Brain microvascular endothelial cell (primary cell): ENCODE data around the gene CPSF4.
"Not testable (repeated sequence)": the region's sequence is repeated elsewhere in the genome, so short reads cannot be mapped to it uniquely, and the experiment has no call there.

Experiments used
- DNase-seq: peaks from one replicate; pipeline ENCODE4 v3.0.0-alpha.2; 2020
- H3K27ac ChIP-seq: fragments of 250-450 bp; sonication (Bioruptor Pico); 2 replicates; pipeline ENCODE4 v1.5.1; 2020; ENCODE audit warnings: mild to moderate bottlenecking, moderate library complexity
- H3K27me3 ChIP-seq: fragments of 250-450 bp; sonication (Bioruptor Pico); replicated peaks from 2 replicates; pipeline ENCODE4 v1.5.1; 2020; ENCODE audit warnings: mild to moderate bottlenecking
- H3K36me3 ChIP-seq: fragments of 250-450 bp; sonication (Bioruptor Pico); replicated peaks from 2 replicates; pipeline ENCODE4 v1.5.1; 2020; ENCODE audit warnings: mild to moderate bottlenecking
- H3K4me3 ChIP-seq: 2 replicates; pipeline ENCODE4 v1.5.1; 2011; ENCODE audit warnings: low read depth, mild to moderate bottlenecking, control low read depth, low read length, moderate library complexity
- CTCF ChIP-seq: IDR thresholded peaks from 2 replicates; pipeline ENCODE4 v1.5.1; 2011; ENCODE audit warnings: low read depth, mild to moderate bottlenecking, moderate library complexity, low read length, control low read depth, inconsistent platforms; ENCODE audit errors: missing control alignments
- in situ Hi-C: cut with HindIII; loops from 2 replicates; pipeline ENCODE4 v1.10.0; 2017; ENCODE audit warnings: low sequenced_read_pairs, low pct_ligation_motif_present

Gene CPSF4

DNA sequence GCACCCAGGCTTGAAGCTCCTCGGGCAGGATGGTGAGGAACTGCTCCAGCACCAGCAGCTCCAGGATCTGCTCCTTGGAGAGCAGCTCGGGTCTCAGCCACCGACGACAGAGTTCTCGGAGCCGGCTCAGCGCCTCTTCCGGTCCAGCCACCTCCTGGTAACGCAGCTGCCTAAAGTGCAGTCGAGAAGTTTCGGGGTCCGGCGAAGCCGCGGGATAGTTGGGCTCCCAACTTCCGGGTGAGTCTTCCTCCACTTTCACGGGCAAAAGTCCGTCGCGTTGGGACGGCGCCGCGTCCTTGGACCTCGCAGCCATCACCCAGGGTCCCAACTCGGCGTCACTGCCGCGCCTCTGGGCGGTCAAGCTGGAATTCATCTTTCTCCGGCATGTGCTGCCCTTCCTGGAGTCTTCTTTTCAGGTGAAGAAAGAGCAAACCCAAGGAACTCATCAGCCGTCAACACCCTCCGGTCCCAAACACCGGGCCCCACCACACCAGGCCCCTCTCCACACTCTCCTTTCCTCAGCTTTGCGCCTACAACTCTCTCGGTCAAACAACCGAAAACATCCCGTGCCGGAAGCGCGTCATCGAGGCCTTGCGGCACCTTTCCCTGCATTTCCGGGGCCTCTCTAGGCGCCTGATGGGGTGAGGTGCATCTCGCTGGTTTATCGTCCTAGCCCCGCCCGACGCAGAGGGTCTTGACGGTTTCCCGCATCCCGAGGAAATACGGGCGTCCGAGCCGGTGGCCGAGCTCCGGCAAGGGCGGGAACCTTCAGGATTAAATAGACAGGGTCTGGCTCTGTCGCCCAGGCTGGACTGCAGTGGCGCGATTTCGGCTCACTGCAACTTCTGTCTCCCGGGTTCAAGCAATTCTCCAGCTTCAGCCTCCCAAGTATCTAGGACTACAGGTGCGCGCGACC, 61.2 kb downstream of the CPSF4 start, which contains the start of gene ZNF394:
ZNF394 (minus strand) TSS at position 561 of the 916 bp plus-strand sequence; CDS start at position 373, 188 bp downstream.
- H3K27me3 ChIP-seq: no peaks in the 10 kb centered on the region
- peak within 1 kb of the TSS; percentile 78 for H3K4me3 ChIP-seq
- peaks cover 15% of the 10 kb centered on the region for H3K36me3 ChIP-seq
- peak; percentile 84 for DNase-seq
- peak within 1 kb of the TSS; percentile 89 for H3K27ac ChIP-seq
- in situ Hi-C loops: no loop called here
- TF ChIP-seq CTCF: peak; percentile 12

- Histone ChIP-seq H3K36me3 (peaks cover 9% of the 10 kb centered on the region), H3K27me3 (no peaks in the 10 kb centered on the region), H3K4me3 (peak overlapping the region; percentile 78), H3K27ac (peak overlapping the region; percentile 89)
- no peak for TF ChIP-seq CTCF
- in situ Hi-C loops: no loop called here
- no peak for DNase-seq
Observed at GRCh38 chr7:99500637-99501009, 61.9 kb downstream of the CPSF4 start.

DNA sequence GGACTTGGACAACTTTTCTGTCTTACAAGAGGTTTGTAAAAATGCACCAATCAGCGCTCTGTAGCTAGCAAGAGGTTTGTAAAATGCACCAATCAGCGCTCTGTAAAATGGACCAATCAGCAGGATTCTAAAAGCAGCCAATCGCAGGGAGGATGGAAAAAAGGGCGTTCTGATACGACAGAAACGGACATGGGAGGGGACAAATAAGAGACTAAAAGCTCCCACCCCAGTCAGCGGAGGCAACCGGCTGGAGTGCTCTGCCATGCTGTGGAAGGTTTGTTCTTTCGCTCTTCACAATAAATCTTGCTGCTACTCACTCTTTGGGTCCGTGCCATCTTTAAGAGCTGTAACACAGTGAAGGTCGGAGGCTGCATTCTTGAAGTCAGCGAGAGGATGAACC, 62.5 kb downstream of the CPSF4 start:
- in situ Hi-C loops, H3K27me3 ChIP-seq, H3K4me3 ChIP-seq, H3K27ac ChIP-seq, H3K36me3 ChIP-seq, DNase-seq: not testable (repeated sequence)

DNA sequence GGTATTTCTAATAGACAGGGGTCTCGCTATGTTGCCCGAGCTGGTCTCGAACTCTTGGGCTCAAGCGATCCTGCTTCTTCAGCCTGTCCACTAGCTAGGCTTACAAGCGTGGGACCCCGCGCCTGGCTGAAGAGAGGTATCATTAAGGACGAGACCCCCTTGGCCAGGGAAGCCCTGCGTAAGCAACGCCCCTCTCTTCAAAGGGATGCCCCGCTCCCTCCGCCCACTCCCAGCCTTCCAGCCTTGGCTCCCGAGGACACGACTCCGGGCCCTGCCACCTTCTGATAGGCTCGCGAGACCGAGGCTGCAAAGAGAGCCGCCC, 65.5 kb downstream of the CPSF4 start:
- DNase-seq: peak; percentile 98
- Histone ChIP-seq H3K4me3 (peak overlapping the region; percentile 87), H3K27me3 (no peaks in the 10 kb centered on the region), H3K36me3 (no peaks in the 10 kb centered on the region), H3K27ac (peak overlapping the region; percentile 78)
- TF ChIP-seq CTCF: no peak
- in situ Hi-C loops: no loop called here

DNA sequence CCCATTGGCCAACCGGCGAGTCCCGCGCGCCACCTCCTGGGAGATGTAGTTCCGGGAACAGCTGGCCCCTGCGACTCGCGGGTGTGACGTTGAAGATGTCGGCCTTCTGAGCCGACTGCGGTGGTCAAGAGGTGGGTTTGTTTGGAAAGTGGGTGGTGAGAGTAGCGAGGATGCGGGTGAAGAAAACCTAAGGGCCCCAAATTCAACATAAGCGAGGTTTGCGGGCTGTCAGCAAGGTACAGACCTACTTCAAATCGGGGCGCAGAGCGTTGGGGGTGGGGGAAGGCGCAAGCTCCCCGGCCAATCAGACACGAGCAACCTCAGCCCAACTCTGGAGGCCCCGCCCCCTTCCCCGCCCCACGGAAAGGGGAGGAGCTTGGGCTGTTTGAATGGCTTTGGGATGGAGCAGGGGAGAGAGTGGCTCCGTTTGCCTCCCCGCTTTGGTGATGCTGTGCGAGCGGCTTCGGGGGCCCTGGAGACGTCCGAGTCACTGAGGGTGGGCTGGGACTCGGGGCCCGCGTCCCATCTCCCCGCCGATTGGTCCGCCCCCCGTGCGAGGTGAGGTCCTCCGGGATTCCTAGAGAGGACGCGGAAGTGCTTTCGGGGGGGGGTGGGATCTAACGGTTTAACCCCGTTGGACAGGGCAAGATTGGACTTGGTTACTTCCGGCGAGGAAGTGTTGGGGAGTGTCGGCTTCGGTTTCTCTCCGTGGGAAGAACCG, 66.0 kb downstream of the CPSF4 start, which contains the start of gene ZKSCAN5:
ZKSCAN5 (plus strand) TSS at position 60 of the 721 bp plus-strand sequence. CDS start 1,383 bp downstream, outside the sequence.
- peak within 1 kb of the TSS; percentile 78 for H3K27ac ChIP-seq
- H3K4me3 ChIP-seq: peak within 1 kb of the TSS; percentile 87
- no peaks in the 10 kb centered on the region for H3K27me3 ChIP-seq
- H3K36me3 ChIP-seq: no peaks in the 10 kb centered on the region
- DNase-seq: peak; percentile 91
- in situ Hi-C loops: no loop called here
- no peak for TF ChIP-seq CTCF

DNA sequence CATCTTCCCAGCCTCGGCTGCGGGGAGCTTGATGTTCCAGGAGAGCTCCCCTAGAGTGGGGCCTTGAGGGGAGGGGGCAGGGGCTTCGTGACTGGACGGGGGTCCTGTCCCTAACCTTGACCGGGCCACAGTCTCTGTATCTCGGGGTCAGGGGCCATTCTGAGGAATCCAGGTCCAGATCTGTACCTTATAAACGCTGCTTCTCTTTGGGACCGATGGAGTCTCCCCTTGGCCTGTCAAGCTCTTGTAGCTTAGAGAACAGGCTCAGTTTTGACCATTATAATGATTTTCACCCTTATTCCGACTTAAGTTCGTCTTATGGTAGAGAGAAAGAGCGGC, 66.5 kb downstream of the CPSF4 start:
- Histone ChIP-seq H3K27ac (peak overlapping the region; percentile 78), H3K27me3 (no peaks in the 10 kb centered on the region), H3K36me3 (no peaks in the 10 kb centered on the region), H3K4me3 (peak overlapping the region; percentile 87)
- DNase-seq: no peak
- no peak for TF ChIP-seq CTCF
- in situ Hi-C loops: no loop called here
